Measurements from ENCODE around the gene COMT. TPM values are rescaled to one million over a fixed set of nuclear protein-coding genes. Genes with fewer than 3 reads are reported as not detected.

The COMT gene
- total and polyA plus RNA-seq, 2 donors: 53.6 to 74.5 TPM

GRCh38 chr22:19963863-19964642 is 22.5 kb downstream of the COMT start:
- peaks cover 47 to 59% of the 10 kb centered on the region in 2 donors for H3K36me3 ChIP-seq (ENCODE audit: control insufficient read depth in 2 of 2, insufficient read depth in 2 of 2, low read length in 1 of 2)
- H3K27ac ChIP-seq (ENCODE audit: low read depth in 1 of 2, low read length in 1 of 2): no peak overlapping the region
- WGBS: 87% methylated on average over 12 of the region's 12 CpGs
- no peak for DNase-seq (ENCODE audit: low read depth in 6 of 9, low spot score in 9 of 9)
- no peaks in the 10 kb centered on the region for H3K27me3 ChIP-seq (ENCODE audit: control insufficient read depth in 2 of 2, insufficient read depth in 1 of 2, low read length in 1 of 2)
- H3K9me3 ChIP-seq (ENCODE audit: control insufficient read depth in 2 of 2, insufficient read depth in 1 of 2, low read length in 1 of 2): peaks cover 0 to 1% of the 10 kb centered on the region in 2 donors
- peaks cover 6 to 14% of the 10 kb centered on the region in 2 donors for H3K4me1 ChIP-seq (ENCODE audit: control insufficient read depth in 2 of 2, insufficient read depth in 2 of 2, low read length in 2 of 2)
- H3K4me3 ChIP-seq (ENCODE audit: low read length in 2 of 2): no peak overlapping the region

GRCh38 chr22:19964701-19965386 is 23.3 kb downstream of the COMT start:
- H3K36me3 ChIP-seq (ENCODE audit: control insufficient read depth in 2 of 2, insufficient read depth in 2 of 2, low read length in 1 of 2): peaks cover 54 to 64% of the 10 kb centered on the region in 2 donors
- H3K4me3 ChIP-seq (ENCODE audit: low read length in 2 of 2): no peak overlapping the region
- H3K27me3 ChIP-seq (ENCODE audit: control insufficient read depth in 2 of 2, insufficient read depth in 1 of 2, low read length in 1 of 2): no peaks in the 10 kb centered on the region
- H3K27ac ChIP-seq (ENCODE audit: low read depth in 1 of 2, low read length in 1 of 2): no peak overlapping the region
- H3K4me1 ChIP-seq (ENCODE audit: control insufficient read depth in 2 of 2, insufficient read depth in 2 of 2, low read length in 2 of 2): peaks cover 6 to 10% of the 10 kb centered on the region in 2 donors
- 97% methylated on average over 15 of the region's 15 CpGs for WGBS
- H3K9me3 ChIP-seq (ENCODE audit: control insufficient read depth in 2 of 2, insufficient read depth in 1 of 2, low read length in 1 of 2): peaks cover 0 to 1% of the 10 kb centered on the region in 2 donors
- DNase-seq (ENCODE audit: low read depth in 6 of 9, low spot score in 9 of 9): no peak

- 92% methylated on average over 10 of the region's 10 CpGs for WGBS
- DNase-seq (ENCODE audit: low read depth in 6 of 9, low spot score in 9 of 9): peak in 1 of 9 donors; percentile 32
- H3K27ac ChIP-seq (ENCODE audit: low read depth in 1 of 2, low read length in 1 of 2): no peak overlapping the region
- peaks cover 57 to 61% of the 10 kb centered on the region in 2 donors for H3K36me3 ChIP-seq (ENCODE audit: control insufficient read depth in 2 of 2, insufficient read depth in 2 of 2, low read length in 1 of 2)
- peaks cover 6 to 13% of the 10 kb centered on the region in 2 donors for H3K4me1 ChIP-seq (ENCODE audit: control insufficient read depth in 2 of 2, insufficient read depth in 2 of 2, low read length in 2 of 2)
- H3K27me3 ChIP-seq (ENCODE audit: control insufficient read depth in 2 of 2, insufficient read depth in 1 of 2, low read length in 1 of 2): no peaks in the 10 kb centered on the region
- no peak overlapping the region for H3K4me3 ChIP-seq (ENCODE audit: low read length in 2 of 2)
- peaks cover 0 to 1% of the 10 kb centered on the region in 2 donors for H3K9me3 ChIP-seq (ENCODE audit: control insufficient read depth in 2 of 2, insufficient read depth in 1 of 2, low read length in 1 of 2)
These were observed 24.5 kb downstream of the COMT start for GRCh38 chr22:19965771-19966709.

GRCh38 chr22:19966908-19967750 is 25.6 kb downstream of the COMT start:
- DNase-seq (ENCODE audit: low read depth in 6 of 9, low spot score in 9 of 9): no peak
- Histone ChIP-seq H3K27me3 (ENCODE audit: control insufficient read depth in 2 of 2, insufficient read depth in 1 of 2, low read length in 1 of 2) (no peaks in the 10 kb centered on the region), H3K27ac (ENCODE audit: low read depth in 1 of 2, low read length in 1 of 2) (no peak overlapping the region), H3K36me3 (ENCODE audit: control insufficient read depth in 2 of 2, insufficient read depth in 2 of 2, low read length in 1 of 2) (peaks cover 57 to 58% of the 10 kb centered on the region in 2 donors), H3K4me1 (ENCODE audit: control insufficient read depth in 2 of 2, insufficient read depth in 2 of 2, low read length in 2 of 2) (peaks cover 6 to 12% of the 10 kb centered on the region in 2 donors), H3K9me3 (ENCODE audit: control insufficient read depth in 2 of 2, insufficient read depth in 1 of 2, low read length in 1 of 2) (peaks cover 1 to 2% of the 10 kb centered on the region in 2 donors), H3K4me3 (ENCODE audit: low read length in 2 of 2) (no peak overlapping the region)
- WGBS: 91% methylated on average over 20 of the region's 20 CpGs

- peaks cover 0 to 5% of the 10 kb centered on the region in 2 donors for H3K4me1 ChIP-seq (ENCODE audit: control insufficient read depth in 2 of 2, insufficient read depth in 2 of 2, low read length in 2 of 2)
- H3K27me3 ChIP-seq (ENCODE audit: control insufficient read depth in 2 of 2, insufficient read depth in 1 of 2, low read length in 1 of 2): no peaks in the 10 kb centered on the region
- WGBS: 98% methylated on average over 7 of the region's 7 CpGs
- H3K4me3 ChIP-seq (ENCODE audit: low read length in 2 of 2): no peak overlapping the region
- H3K36me3 ChIP-seq (ENCODE audit: control insufficient read depth in 2 of 2, insufficient read depth in 2 of 2, low read length in 1 of 2): peaks cover 57 to 58% of the 10 kb centered on the region in 2 donors
- no peak overlapping the region for H3K27ac ChIP-seq (ENCODE audit: low read depth in 1 of 2, low read length in 1 of 2)
- peaks cover 1 to 2% of the 10 kb centered on the region in 2 donors for H3K9me3 ChIP-seq (ENCODE audit: control insufficient read depth in 2 of 2, insufficient read depth in 1 of 2, low read length in 1 of 2)
- DNase-seq (ENCODE audit: low read depth in 6 of 9, low spot score in 9 of 9): no peak
These were observed 26.4 kb downstream of the COMT start for GRCh38 chr22:19967850-19968449.

DNA sequence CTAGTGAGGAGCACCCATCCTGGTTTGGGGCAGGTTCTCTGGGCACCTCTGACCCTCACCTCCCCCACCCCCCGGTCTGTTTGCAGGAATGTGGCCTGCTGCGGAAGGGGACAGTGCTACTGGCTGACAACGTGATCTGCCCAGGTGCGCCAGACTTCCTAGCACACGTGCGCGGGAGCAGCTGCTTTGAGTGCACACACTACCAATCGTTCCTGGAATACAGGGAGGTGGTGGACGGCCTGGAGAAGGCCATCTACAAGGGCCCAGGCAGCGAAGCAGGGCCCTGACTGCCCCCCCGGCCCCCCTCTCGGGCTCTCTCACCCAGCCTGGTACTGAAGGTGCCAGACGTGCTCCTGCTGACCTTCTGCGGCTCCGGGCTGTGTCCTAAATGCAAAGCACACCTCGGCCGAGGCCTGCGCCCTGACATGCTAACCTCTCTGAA is 26.9 kb downstream of the COMT start:
- Histone ChIP-seq H3K9me3 (ENCODE audit: control insufficient read depth in 2 of 2, insufficient read depth in 1 of 2, low read length in 1 of 2) (peaks cover under 1 to 2% of the 10 kb centered on the region in 2 donors), H3K36me3 (ENCODE audit: control insufficient read depth in 2 of 2, insufficient read depth in 2 of 2, low read length in 1 of 2) (peaks cover 53 to 54% of the 10 kb centered on the region in 2 donors), H3K4me1 (ENCODE audit: control insufficient read depth in 2 of 2, insufficient read depth in 2 of 2, low read length in 2 of 2) (peaks cover 0 to 5% of the 10 kb centered on the region in 2 donors), H3K4me3 (ENCODE audit: low read length in 2 of 2) (no peak overlapping the region), H3K27me3 (ENCODE audit: control insufficient read depth in 2 of 2, insufficient read depth in 1 of 2, low read length in 1 of 2) (no peaks in the 10 kb centered on the region), H3K27ac (ENCODE audit: low read depth in 1 of 2, low read length in 1 of 2) (no peak overlapping the region)
- no peak for DNase-seq (ENCODE audit: low read depth in 6 of 9, low spot score in 9 of 9)
- WGBS: 95% methylated on average over 18 of the region's 18 CpGs

- peaks cover 44 to 46% of the 10 kb centered on the region in 2 donors for H3K36me3 ChIP-seq (ENCODE audit: control insufficient read depth in 2 of 2, insufficient read depth in 2 of 2, low read length in 1 of 2)
- 93% methylated on average over 11 of the region's 11 CpGs for WGBS
- no peak for DNase-seq (ENCODE audit: low read depth in 6 of 9, low spot score in 9 of 9)
- H3K27me3 ChIP-seq (ENCODE audit: control insufficient read depth in 2 of 2, insufficient read depth in 1 of 2, low read length in 1 of 2): no peaks in the 10 kb centered on the region
- peaks cover 0 to 2% of the 10 kb centered on the region in 2 donors for H3K9me3 ChIP-seq (ENCODE audit: control insufficient read depth in 2 of 2, insufficient read depth in 1 of 2, low read length in 1 of 2)
- H3K27ac ChIP-seq (ENCODE audit: low read depth in 1 of 2, low read length in 1 of 2): no peak overlapping the region
- no peak overlapping the region for H3K4me3 ChIP-seq (ENCODE audit: low read length in 2 of 2)
- H3K4me1 ChIP-seq (ENCODE audit: control insufficient read depth in 2 of 2, insufficient read depth in 2 of 2, low read length in 2 of 2): peaks cover 0 to 13% of the 10 kb centered on the region in 2 donors
These were observed 27.8 kb downstream of the COMT start for GRCh38 chr22:19969141-19969928.
